Anterior cingulate cortex (tissue), 58 donors: Measurements from ENCODE around the gene LTBR.

ENCODE experiments used
- DNase-seq, 58 donors: peaks; one replicate each; lab custom pipeline; 2025; lab: John Stamatoyannopoulos, UW

The LTBR gene

GRCh38 chr12:6380141-6381121 is 3.5 kb upstream of the LTBR start:
- no peak for DNase-seq

DNA sequence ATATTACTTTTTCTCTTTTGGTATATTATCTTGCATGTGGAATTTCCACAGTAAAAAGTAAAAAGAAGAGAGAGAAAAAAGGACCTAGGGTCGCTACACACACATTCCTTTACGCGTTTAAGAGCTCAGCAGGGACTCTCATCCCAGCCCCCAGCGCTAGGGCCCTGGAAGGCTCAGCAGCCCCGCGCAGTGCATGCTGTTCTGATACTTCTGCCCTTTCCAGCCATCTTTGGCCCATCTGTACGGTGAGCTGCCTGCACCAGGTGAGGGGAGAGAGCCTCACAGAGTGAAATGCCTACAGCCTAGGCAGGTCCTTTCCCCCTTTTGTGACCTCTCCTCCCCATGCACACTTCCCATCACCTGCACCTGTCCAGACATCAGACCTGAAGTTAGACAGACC is 1.6 kb upstream of the LTBR start:
- no peak for DNase-seq

GRCh38 chr12:6382982-6383381 is 980 bp upstream of the LTBR start:
- DNase-seq, result no peak

GRCh38 chr12:6384499-6385436 is 806 bp downstream of the LTBR start:
- DNase-seq, result no peak

- DNase-seq, result no peak
Measured at GRCh38 chr12:6386038-6386437, 2.1 kb downstream of the LTBR start.

GRCh38 chr12:6386491-6386890 is 2.5 kb downstream of the LTBR start:
- no peak for DNase-seq

- DNase-seq, result no peak
Measured at GRCh38 chr12:6387541-6387940, 3.6 kb downstream of the LTBR start.

DNA sequence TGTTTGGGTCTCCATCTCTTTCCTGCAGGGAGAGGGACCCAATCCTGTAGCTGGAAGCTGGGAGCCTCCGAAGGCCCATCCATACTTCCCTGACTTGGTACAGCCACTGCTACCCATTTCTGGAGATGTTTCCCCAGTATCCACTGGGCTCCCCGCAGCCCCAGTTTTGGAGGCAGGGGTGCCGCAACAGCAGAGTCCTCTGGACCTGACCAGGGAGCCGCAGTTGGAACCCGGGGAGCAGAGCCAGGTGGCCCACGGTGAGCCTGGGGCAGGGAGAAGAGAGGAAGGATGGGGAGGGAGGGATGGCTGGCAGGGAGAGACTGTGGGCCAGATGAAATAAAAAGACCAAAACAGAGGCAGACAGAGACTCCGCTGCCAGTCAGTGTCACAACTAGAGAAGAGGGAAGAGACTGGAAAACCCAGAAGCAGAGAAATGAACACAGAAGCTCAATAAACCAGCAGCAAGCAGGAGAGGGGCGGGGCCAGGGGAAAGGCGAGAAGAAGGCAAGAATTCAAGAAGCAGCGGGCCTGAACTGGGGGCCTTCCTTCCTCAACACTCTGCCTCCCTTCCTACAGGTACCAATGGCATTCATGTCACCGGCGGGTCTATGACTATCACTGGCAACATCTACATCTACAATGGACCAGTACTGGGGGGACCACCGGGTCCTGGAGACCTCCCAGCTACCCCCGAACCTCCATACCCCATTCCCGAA is 6.3 kb downstream of the LTBR start:
- no peak for DNase-seq

DNA sequence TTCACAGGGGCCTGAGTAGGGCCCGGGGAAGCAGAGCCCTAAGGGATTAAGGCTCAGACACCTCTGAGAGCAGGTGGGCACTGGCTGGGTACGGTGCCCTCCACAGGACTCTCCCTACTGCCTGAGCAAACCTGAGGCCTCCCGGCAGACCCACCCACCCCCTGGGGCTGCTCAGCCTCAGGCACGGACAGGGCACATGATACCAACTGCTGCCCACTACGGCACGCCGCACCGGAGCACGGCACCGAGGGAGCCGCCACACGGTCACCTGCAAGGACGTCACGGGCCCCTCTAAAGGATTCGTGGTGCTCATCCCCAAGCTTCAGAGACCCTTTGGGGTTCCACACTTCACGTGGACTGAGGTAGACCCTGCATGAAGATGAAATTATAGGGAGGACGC is 7.1 kb downstream of the LTBR start:
- DNase-seq, result no peak

DNA sequence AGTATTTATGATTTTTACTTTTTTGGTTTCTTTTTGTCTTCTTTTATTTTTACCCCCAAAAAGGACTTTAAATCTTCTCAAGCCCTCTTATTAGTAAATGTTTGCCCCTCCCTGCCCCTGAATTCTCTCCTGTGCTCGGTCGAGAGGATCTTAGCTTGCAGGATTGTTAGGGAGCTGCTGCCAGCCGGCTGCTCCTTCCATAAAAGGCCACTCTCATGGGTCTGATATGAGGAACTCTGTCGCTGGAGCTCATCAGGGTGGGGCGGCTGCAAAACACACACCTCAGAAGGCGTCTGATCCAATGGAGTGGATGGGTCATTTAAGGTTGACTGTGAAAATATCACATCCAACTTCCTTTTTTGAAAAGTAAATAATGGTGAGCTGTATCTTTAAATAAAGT is 8.5 kb downstream of the LTBR start:
- no peak for DNase-seq

- DNase-seq, result no peak
Measured at GRCh38 chr12:6393109-6393508, 9.1 kb downstream of the LTBR start.

DNA sequence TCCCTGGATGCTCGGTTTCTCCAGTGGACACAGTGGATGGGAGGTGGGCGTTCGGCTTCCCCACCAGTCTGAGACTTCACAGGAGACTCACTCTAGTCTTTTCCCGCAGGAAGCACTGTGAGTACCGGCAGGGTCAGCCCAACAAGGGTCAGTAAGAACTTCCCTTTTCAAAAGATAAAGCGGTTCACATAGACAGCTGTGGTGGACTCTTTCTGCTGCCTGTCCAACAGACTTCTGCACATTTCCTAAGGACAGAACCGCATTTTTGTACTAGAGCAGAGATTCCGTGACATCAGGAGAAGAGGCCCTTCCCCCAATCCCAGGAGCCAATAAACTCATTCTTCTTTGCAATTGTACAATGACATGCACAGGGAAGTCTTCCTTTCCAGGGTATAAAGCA is 10.4 kb downstream of the LTBR start:
- peak in 3 of 58 donors; percentile 20 to 42 (median 22) for DNase-seq

- no peak for DNase-seq
Measured at GRCh38 chr12:6396031-6396430, 12.1 kb downstream of the LTBR start.

DNA sequence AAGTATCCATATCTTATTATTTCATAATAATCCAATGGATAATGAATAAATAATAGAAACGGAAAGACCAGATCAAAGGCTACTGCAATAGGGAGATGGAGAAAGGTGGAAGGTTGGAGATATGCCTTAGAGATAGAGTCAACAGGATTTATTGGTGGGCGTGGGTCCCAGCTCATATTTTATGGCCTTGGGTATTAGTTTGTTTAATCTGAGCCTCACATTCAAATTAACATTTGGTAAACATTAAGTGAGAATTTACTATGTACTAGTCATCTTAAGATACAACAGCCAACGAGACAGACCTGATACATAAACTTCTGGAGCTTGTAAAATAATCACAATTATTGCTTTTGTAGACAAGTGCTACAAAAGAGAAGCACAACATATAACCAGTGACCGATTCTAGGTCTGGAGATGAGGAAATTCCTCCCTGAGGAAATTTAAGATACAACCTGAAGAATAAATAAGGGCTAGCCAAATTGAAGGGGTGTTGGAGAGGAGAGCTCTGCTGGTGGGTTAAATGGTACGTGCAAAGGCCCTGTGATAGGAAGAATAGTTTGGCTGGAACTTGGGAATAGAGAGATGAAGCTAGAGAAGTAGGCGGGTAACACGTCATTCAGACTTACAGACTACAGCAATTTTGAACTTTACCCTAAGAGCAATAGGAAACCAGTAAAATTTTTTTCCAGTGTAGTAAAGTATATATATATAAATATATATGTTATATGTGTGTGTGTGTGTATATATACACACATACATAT is 16.1 kb downstream of the LTBR start:
- no peak for DNase-seq

- no peak for DNase-seq
Measured at GRCh38 chr12:6404390-6404789, 20.4 kb downstream of the LTBR start.

GRCh38 chr12:6405963-6406362 is 22.0 kb downstream of the LTBR start:
- DNase-seq, result no peak

DNA sequence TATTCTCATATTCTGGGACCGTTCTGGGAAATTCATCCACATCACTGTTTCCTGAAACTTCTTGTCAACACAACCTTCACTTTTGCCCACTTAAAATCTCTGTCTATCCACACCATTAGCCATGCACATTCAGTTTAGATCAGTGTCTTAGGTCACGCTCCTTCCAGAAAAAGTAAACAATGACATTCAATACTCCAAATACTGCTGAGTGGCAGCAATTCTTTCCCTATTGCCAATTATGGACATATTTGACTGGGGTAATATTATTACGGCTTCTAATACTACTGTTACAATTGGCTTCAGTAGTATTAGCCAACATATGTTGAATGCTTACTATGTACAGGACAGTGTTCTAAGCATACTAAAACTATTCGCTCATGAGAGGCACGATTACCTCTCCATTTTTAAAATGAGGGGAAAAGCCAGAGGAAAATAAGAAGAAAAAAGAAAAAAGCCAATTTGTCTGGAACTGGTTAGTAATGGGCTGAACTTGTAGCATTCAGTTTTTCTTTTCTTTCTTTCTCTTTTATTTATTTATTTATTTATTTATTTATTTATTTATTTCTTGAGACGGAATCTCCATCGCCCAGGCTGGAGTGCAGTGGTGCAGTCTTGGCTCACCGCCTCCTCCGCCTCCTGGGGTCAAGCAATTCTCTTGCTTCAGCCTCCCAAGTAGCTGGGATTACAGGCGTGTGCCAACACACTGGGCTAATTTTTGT is 23.4 kb downstream of the LTBR start:
- DNase-seq, result no peak

GRCh38 chr12:6416596-6416995 is 32.6 kb downstream of the LTBR start:
- peak in 3 of 58 donors; percentile 8 to 36 (median 27) for DNase-seq

GRCh38 chr12:6418796-6419195 is 34.8 kb downstream of the LTBR start:
- DNase-seq, result no peak
